Karpas-422 (cell line): Measurements from ENCODE around the gene TSEN54. TPM values are rescaled to one million over a fixed set of nuclear protein-coding genes. Genes with fewer than 3 reads are reported as not detected.

Experiments used
- DNase-seq: peaks from one replicate; pipeline ENCODE4 v3.0.0-alpha.2; 2015
- H2AFZ ChIP-seq: fragments of 200-600 bp; sonication (generic); 2 replicates; pipeline ENCODE4 v1.6.1; 2014; ENCODE audit warnings: antibody characterized with exemption, low read length, mixed read lengths
- H3K27ac ChIP-seq: fragments of 200-600 bp; sonication (generic); 2 replicates; pipeline ENCODE4 v1.5.1; 2014; ENCODE audit warnings: mild to moderate bottlenecking, low read length, moderate library complexity
- H3K27me3 ChIP-seq: fragments of 200-600 bp; sonication (generic); 2 replicates; pipeline ENCODE4 v1.6.1; 2014; ENCODE audit warnings: low read length, mixed read lengths
- H3K36me3 ChIP-seq: fragments of 200-600 bp; sonication (generic); 2 replicates; pipeline ENCODE4 v1.6.1; 2014; ENCODE audit warnings: low read length, mixed read lengths; ENCODE audit not compliant: insufficient read depth
- H3K4me1 ChIP-seq: fragments of 200-600 bp; sonication (generic); 2 replicates; pipeline ENCODE4 v1.6.1; 2014; ENCODE audit warnings: mild to moderate bottlenecking, low read length, mixed read lengths
- H3K4me2 ChIP-seq: fragments of 200-600 bp; sonication (generic); 2 replicates; pipeline ENCODE4 v1.6.1; 2014; ENCODE audit warnings: low read length, low read depth, mild to moderate bottlenecking; ENCODE audit not compliant: poor library complexity, severe bottlenecking
- H3K4me3 ChIP-seq: fragments of 200-600 bp; sonication (generic); 2 replicates; pipeline ENCODE4 v1.5.1; 2014; ENCODE audit warnings: mild to moderate bottlenecking, antibody characterized with exemption, low read length, mixed read lengths
- H3K79me2 ChIP-seq: fragments of 200-600 bp; sonication (generic); 2 replicates; pipeline ENCODE4 v1.6.1; 2014; ENCODE audit warnings: mild to moderate bottlenecking, low read length, mixed read lengths
- H3K9ac ChIP-seq: fragments of 200-600 bp; sonication (generic); 2 replicates; pipeline ENCODE4 v1.6.0; 2014; ENCODE audit warnings: low read length
- H3K9me2 ChIP-seq: fragments of 200-600 bp; sonication (generic), shearing (Covaris generic); replicated peaks from 2 replicates; pipeline ENCODE4 v1.6.0; 2014; ENCODE audit warnings: mild to moderate bottlenecking, low read length, moderate library complexity; ENCODE audit not compliant: insufficient read depth
- H3K9me3 ChIP-seq: fragments of 300-700, 200-600 bp; sonication (generic); 2 replicates; pipeline ENCODE4 v1.6.1; 2014; ENCODE audit warnings: low read length, mixed read lengths
- H4K20me1 ChIP-seq: fragments of 200-600 bp; sonication (generic); 2 replicates; pipeline ENCODE4 v1.6.1; 2014; ENCODE audit warnings: mild to moderate bottlenecking, antibody characterized with exemption, low read length, low read depth; ENCODE audit not compliant: insufficient read depth
- total RNA-seq: library from RNA; depleted of rRNA; stranded (reverse); fragments of >200 nt; shearing (Covaris generic); gene quantifications from 2 replicates; pipeline ENCODE4 v1.2.3, GENCODE V29; 2014; ENCODE audit warnings: low replicate concordance

TSEN54 gene
- total RNA-seq, 1 experiment from 2014 or later = 25.5 TPM

- DNase-seq = no peak
- no peak overlapping the region for H2AFZ ChIP-seq
- H3K4me2 ChIP-seq = peak overlapping the region; percentile 98
- H3K9me2 ChIP-seq = no peaks in the 10 kb centered on the region
- H4K20me1 ChIP-seq = 0 out of 2 replicates have a peak, but pooled peaks cover 12% of the 10 kb centered on the region
- no peaks in the 10 kb centered on the region for H3K27me3 ChIP-seq
- H3K4me3 ChIP-seq = peak overlapping the region; percentile 78; the same call in 1 of the 2 replicates
- H3K4me1 ChIP-seq = peaks cover 17% of the 10 kb centered on the region
- H3K9me3 ChIP-seq = no peaks in the 10 kb centered on the region
- H3K79me2 ChIP-seq = no peaks in the 10 kb centered on the region
- no peak overlapping the region for H3K27ac ChIP-seq
- no peaks in the 10 kb centered on the region for H3K36me3 ChIP-seq
- H3K9ac ChIP-seq = peak overlapping the region; percentile 54; the same call in 1 of the 2 replicates
Measured at GRCh38 chr17:75524269-75524969, 8.1 kb downstream of the TSEN54 start.

GRCh38 chr17:75524970-75525805 lies 8.9 kb downstream of the TSEN54 start, which contains the start of gene LLGL2:
LLGL2 (plus strand) TSS chr17:75525697; CDS start chr17:75543427, 17,730 bp downstream.
- Histone ChIP-seq H2AFZ (peak within 1 kb of the TSS; percentile 89; the same call in 1 of the 2 replicates), H3K4me2 (peak within 1 kb of the TSS; percentile 98), H3K9me3 (no peaks in the 10 kb centered on the region), H3K4me1 (peaks cover 17% of the 10 kb centered on the region), H3K9me2 (no peaks in the 10 kb centered on the region), H3K9ac (peak within 1 kb of the TSS; percentile 66), H3K79me2 (no peaks in the 10 kb centered on the region), H4K20me1 (0 out of 2 replicates have a peak, but pooled peaks cover 12% of the 10 kb centered on the region), H3K27me3 (no peaks in the 10 kb centered on the region), H3K36me3 (no peaks in the 10 kb centered on the region), H3K27ac (no peak within 1 kb of the TSS), H3K4me3 (peak within 1 kb of the TSS; percentile 78)
- peak; percentile 96 for DNase-seq

- H3K4me1 ChIP-seq = peaks cover 17% of the 10 kb centered on the region
- DNase-seq = no peak
- H3K79me2 ChIP-seq = no peaks in the 10 kb centered on the region
- H3K27me3 ChIP-seq = no peaks in the 10 kb centered on the region
- H4K20me1 ChIP-seq = 0 out of 2 replicates have a peak, but pooled peaks cover 12% of the 10 kb centered on the region
- peak overlapping the region; percentile 89; the same call in 1 of the 2 replicates for H2AFZ ChIP-seq
- peak overlapping the region; percentile 66 for H3K9ac ChIP-seq
- peak overlapping the region; percentile 80 for H3K4me2 ChIP-seq
- peak overlapping the region; percentile 66 for H3K4me3 ChIP-seq
- H3K27ac ChIP-seq = no peak overlapping the region
- no peaks in the 10 kb centered on the region for H3K36me3 ChIP-seq
- no peaks in the 10 kb centered on the region for H3K9me2 ChIP-seq
- no peaks in the 10 kb centered on the region for H3K9me3 ChIP-seq
Measured at GRCh38 chr17:75525806-75526554, 9.7 kb downstream of the TSEN54 start.

GRCh38 chr17:75526555-75527270 lies 10.4 kb downstream of the TSEN54 start:
- no peak for DNase-seq
- Histone ChIP-seq H3K4me1 (peaks cover 17% of the 10 kb centered on the region), H3K9me2 (no peaks in the 10 kb centered on the region), H3K79me2 (no peaks in the 10 kb centered on the region), H2AFZ (no peak overlapping the region), H3K4me3 (no peak overlapping the region), H3K9me3 (no peaks in the 10 kb centered on the region), H3K9ac (no peak overlapping the region), H3K4me2 (no peak overlapping the region), H3K27ac (no peak overlapping the region), H3K27me3 (no peaks in the 10 kb centered on the region), H3K36me3 (no peaks in the 10 kb centered on the region), H4K20me1 (0 out of 2 replicates have a peak, but pooled peaks cover 12% of the 10 kb centered on the region)

GRCh38 chr17:75530837-75531720 lies 14.8 kb downstream of the TSEN54 start:
- Histone ChIP-seq H3K4me3 (no peak overlapping the region), H3K9me2 (no peaks in the 10 kb centered on the region), H3K27me3 (no peaks in the 10 kb centered on the region), H3K9ac (no peak overlapping the region), H2AFZ (no peak overlapping the region), H3K4me2 (no peak overlapping the region), H3K36me3 (no peaks in the 10 kb centered on the region), H3K79me2 (no peaks in the 10 kb centered on the region), H4K20me1 (0 out of 2 replicates have a peak, but pooled peaks cover 6% of the 10 kb centered on the region), H3K27ac (no peak overlapping the region), H3K4me1 (peaks cover 2% of the 10 kb centered on the region; the same call in 1 of the 2 replicates), H3K9me3 (no peaks in the 10 kb centered on the region)
- DNase-seq = no peak

- Histone ChIP-seq H3K27ac (no peak overlapping the region), H3K9me3 (no peaks in the 10 kb centered on the region), H3K36me3 (no peaks in the 10 kb centered on the region), H3K4me2 (no peak overlapping the region), H3K27me3 (no peaks in the 10 kb centered on the region), H3K9ac (no peak overlapping the region), H3K4me1 (no peaks in the 10 kb centered on the region), H2AFZ (no peak overlapping the region), H3K9me2 (no peaks in the 10 kb centered on the region), H4K20me1 (0 out of 2 replicates have a peak, but pooled peaks cover under 1% of the 10 kb centered on the region), H3K4me3 (no peak overlapping the region), H3K79me2 (no peaks in the 10 kb centered on the region)
- no peak for DNase-seq
Measured at GRCh38 chr17:75531721-75532072, 15.4 kb downstream of the TSEN54 start.

- no peaks in the 10 kb centered on the region for H3K9me3 ChIP-seq
- DNase-seq = no peak
- H3K4me1 ChIP-seq = no peaks in the 10 kb centered on the region
- no peaks in the 10 kb centered on the region for H4K20me1 ChIP-seq
- H3K4me3 ChIP-seq = no peak overlapping the region
- H3K79me2 ChIP-seq = no peaks in the 10 kb centered on the region
- no peaks in the 10 kb centered on the region for H3K36me3 ChIP-seq
- no peak overlapping the region for H3K4me2 ChIP-seq
- no peak overlapping the region for H3K27ac ChIP-seq
- no peak overlapping the region for H2AFZ ChIP-seq
- H3K9ac ChIP-seq = no peak overlapping the region
- H3K9me2 ChIP-seq = no peaks in the 10 kb centered on the region
- no peaks in the 10 kb centered on the region for H3K27me3 ChIP-seq
Measured at GRCh38 chr17:75535119-75535537, 18.8 kb downstream of the TSEN54 start.
